T47D (cell line): Measurements from ENCODE around the gene SLN.

Experiments used
- DNase-seq, 2 experiments: peaks; one replicate each; pipeline versions ENCODE4 v3.0.0 to v3.0.0-alpha.2; 2011 to 2012; ENCODE audit warnings: low read depth in 1 of 2, low spot score in 1 of 2
- JUND ChIP-seq: IDR thresholded peaks from 2 replicates; pipeline ENCODE4 v1.6.1; 2012; ENCODE audit warnings: low read depth
- in situ Hi-C: cut with HindIII; loops from 2 replicates; pipeline ENCODE4 v1.10.0; 2016; ENCODE audit warnings: low sequenced_read_pairs, low pct_unique_long_range_greater_than_20kb

Gene SLN

DNA sequence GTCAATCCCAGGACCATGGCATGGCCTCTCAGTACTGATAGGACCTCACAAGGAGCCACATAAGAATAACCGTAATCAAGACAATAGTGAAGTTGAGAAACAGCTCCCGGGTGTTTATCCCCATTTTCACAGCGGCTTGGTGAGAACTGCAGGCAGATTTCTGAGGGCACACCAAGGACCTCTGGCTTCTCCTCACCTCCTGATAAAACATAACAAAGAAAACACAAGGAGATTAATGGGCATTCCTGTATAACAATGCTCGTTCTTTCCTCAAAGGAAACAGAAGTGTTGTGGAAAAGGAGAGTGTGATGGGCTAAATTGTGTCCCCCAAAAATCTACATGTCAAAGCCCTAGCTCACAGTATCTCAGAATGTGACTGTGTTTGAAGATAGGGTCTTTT lies 4.0 kb downstream of the SLN start:
- in situ Hi-C loops = no loop called here
- no peak for TF ChIP-seq JUND
- no peak for DNase-seq

DNA sequence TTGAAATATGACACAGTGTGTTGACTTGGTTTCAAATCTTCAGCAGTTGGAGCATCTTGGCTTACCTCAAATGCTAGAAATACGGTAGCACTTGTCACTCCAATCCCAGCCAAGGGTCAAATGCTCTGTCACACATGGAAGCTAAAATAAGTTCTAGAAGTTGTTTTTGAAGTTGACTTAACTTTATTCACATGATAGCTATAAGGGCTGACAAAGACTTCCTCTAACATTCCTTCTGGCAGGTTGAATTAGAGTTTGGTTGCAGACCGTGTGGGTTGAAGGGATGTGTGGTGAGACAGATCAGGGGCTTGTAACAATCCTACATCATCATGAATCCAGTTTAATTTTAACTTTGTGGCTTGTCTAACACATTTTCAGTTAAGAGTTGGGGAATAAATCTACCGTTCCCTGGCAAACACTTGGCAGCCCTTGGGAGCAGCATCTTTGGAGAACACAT lies 4.6 kb downstream of the SLN start:
- no peak for TF ChIP-seq JUND
- in situ Hi-C loops = no loop called here
- no peak for DNase-seq

DNA sequence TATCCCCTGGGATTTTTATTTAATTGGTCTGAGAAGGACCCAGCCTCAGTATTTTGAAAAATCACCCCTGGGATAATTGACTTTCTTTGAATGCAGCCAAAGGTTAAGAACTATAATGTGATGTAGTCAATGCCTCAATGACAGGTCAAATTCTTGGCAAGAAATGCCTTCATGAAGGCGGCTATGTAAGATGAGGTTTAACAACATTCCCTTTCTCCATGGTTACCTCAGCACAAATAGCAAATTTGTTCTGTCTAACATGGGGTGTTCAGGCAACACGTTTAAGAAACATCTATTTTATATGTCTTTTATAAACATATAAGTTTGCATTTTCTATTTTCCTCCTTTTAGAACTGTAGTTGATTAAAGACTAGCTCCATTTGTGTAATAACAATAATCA lies 5.3 kb downstream of the SLN start:
- in situ Hi-C loops = no loop called here
- DNase-seq = peak in 1 of 2 experiments; percentile 11
- no peak for TF ChIP-seq JUND

GRCh38 chr11:107705027-107705426 lies 6.8 kb downstream of the SLN start:
- TF ChIP-seq JUND = no peak
- DNase-seq = no peak
- in situ Hi-C loops = no loop called here

DNA sequence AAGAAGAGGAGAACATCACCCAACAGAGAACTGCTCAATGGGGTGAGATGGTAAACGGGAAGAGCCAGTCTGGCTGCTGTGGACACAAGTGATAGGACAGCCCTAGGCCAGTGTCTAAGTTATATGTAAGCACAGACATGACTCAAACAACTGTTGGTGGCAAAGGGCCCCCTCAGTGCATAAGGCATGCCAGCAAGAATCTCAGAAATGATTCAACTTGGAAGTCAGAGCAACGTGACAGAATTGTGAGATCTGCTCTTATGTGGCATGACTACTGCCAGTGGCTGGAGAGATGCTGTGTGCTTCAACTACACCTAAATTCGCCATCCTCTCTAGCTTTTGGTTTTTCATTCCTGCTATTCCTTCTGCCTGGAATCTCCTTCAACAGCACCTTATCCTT lies 7.4 kb downstream of the SLN start:
- no peak for DNase-seq
- no peak for TF ChIP-seq JUND
- in situ Hi-C loops = no loop called here

DNA sequence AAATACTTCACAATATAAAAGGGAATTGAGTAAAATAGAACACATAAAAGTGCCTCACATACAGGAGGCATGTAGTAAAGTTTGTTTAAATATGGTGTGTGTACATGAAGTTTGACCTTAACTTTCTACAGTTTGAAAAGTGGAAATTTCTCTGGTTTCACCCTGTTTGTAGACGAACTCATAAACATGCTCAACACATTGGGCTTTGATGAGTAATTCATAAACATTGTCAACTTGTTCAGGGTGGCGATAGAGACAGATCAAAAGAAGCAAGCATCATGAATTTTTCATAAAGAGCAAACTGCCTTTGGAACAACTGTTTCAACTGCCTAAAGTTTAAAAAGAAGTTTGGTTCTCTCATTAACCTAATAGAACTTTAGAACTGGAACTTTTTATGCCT lies 9.1 kb downstream of the SLN start:
- no peak for TF ChIP-seq JUND
- no peak for DNase-seq
- in situ Hi-C loops = no loop called here

DNA sequence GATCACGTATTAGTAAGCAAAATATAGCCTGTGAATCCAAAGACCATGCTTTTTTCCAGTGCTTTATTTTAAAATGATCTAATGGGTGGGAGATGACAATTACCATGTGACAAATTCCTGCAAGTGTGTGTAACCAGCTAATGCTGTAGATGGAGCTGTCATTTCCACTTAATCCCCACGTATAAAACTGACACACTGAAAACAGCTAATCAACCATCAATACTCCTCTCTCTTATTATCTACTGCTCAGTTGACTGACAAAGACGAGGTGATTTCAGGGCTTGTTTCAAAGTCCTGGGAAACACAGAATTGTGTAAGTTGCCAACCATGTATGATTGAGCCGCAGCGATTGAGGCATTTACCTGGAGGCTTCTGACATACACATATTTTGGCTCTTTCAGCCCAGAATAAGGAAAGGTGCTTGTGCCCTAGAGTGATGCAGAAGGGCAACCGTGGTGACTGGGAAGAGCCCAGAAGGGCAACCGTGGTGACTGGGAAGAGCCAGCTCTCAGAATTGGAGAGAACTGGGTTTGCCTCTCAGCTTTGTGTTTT lies 9.7 kb downstream of the SLN start:
- TF ChIP-seq JUND = no peak
- no peak for DNase-seq
- in situ Hi-C loops = no loop called here

GRCh38 chr11:107699371-107700285 lies 12.2 kb downstream of the SLN start:
- no peak for DNase-seq
- TF ChIP-seq JUND = no peak
- in situ Hi-C loops = no loop called here

- no peak for DNase-seq
- in situ Hi-C loops = no loop called here
- TF ChIP-seq JUND = no peak
Measured at GRCh38 chr11:107697291-107697690, 14.6 kb downstream of the SLN start.

DNA sequence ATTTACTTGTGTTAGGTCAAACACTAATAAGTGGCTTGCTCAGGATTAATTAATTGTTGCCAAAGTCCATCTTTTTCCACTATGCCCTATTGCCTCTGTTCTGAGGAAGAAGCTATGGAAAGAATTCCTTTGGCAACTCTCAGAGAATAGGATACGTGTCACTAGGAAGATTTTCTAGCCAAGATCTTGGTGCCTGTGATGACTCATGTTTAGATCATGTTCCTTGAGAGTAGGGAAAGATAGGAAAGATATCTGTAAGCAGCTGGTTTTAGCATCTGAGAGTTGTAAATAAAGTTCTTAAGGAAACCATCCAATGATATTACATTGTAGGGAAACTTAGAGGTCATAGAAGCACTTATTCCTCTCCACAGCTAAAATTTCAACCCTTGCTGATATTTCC lies 15.7 kb downstream of the SLN start:
- no peak for DNase-seq
- in situ Hi-C loops = no loop called here
- TF ChIP-seq JUND = no peak

- TF ChIP-seq JUND = no peak
- no peak for DNase-seq
- in situ Hi-C loops = no loop called here
Measured at GRCh38 chr11:107695446-107695845, 16.4 kb downstream of the SLN start.

GRCh38 chr11:107691000-107691750 lies 20.7 kb downstream of the SLN start:
- in situ Hi-C loops = no loop called here
- no peak for TF ChIP-seq JUND
- DNase-seq = no peak

DNA sequence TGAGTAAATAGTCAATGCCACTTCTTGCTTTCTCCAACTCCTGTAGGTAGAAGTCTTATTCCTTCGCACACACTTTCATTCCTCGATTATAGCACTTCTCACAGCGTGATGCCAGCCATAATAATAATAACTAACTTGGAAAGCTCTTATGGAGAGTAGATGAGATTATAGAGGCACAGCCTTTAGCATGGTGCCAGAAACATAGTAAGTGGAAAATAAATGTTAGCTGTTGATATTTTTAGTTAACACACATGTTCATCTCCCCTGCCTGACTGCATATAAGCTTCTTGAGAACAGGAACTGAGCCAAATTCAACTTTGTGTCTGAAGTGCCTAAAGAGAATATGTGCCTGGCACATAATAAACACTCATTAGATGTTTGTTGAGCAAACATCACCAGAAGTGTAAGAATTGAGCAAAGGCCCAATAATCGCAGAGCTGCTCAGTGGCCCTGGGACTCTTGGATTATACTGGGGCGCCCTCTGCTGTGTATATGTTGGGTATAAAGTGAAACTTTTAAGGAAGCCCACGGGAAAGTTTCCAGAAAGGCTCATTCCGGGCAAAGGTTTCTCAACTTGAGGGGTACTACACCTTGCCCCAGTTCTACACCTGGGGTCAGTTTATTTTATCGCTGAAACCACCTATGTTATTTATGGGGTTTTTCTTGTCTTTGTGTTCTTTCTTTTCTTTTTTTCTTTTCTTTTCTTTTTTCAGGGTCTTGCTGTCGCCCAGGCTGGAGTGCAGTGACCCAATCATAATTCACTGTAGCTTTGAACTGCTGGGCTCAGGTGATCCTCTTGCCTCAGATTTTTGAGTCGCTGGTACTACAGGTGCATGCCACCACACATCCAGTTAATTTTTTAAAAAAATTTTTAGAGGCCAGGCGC lies 22.3 kb downstream of the SLN start:
- in situ Hi-C loops = no loop called here
- TF ChIP-seq JUND = 0 out of 2 replicates have a peak, but pooled peaks have one; percentile 16
- DNase-seq = peak; percentile 56 to 84
